GM21423 (cell line): Measurements from ENCODE around the gene RPL29.

ENCODE experiments used
- ATAC-seq: cut with Tn5 transposase; IDR thresholded peaks from one replicate; pipeline ENCODE4 v1.9.1; 2021; ENCODE audit warnings: mild to moderate bottlenecking, moderate library complexity; ENCODE audit not compliant: unreplicated experiment

The RPL29 gene

GRCh38 chr3:51983578-51984268 lies 12.0 kb downstream of the RPL29 start:
- ATAC-seq = no peak

- ATAC-seq = peak; percentile 76
Observed at GRCh38 chr3:51982838-51983577, 12.7 kb downstream of the RPL29 start, which contains the start of gene ACY1. ACY1 (plus strand) TSS chr3:51983535; CDS start chr3:51984065, 530 bp downstream.

GRCh38 chr3:51982352-51982837 lies 13.3 kb downstream of the RPL29 start:
- peak; percentile 44 for ATAC-seq

GRCh38 chr3:51980253-51980652 lies 15.4 kb downstream of the RPL29 start:
- no peak for ATAC-seq

GRCh38 chr3:51978143-51978502 lies 17.6 kb downstream of the RPL29 start:
- no peak for ATAC-seq

- ATAC-seq = no peak
Observed at GRCh38 chr3:51977446-51978142, 18.1 kb downstream of the RPL29 start.

GRCh38 chr3:51975852-51976549 lies 19.7 kb downstream of the RPL29 start:
- ATAC-seq = no peak

- ATAC-seq = peak; percentile 44
Observed at GRCh38 chr3:51974963-51975851, 20.5 kb downstream of the RPL29 start, which contains the start of gene ABHD14A. ABHD14A (plus strand) TSS chr3:51975064; CDS start chr3:51975136, 72 bp downstream.

- peak; percentile 3 for ATAC-seq
Observed at GRCh38 chr3:51974277-51974962, 21.3 kb downstream of the RPL29 start.

- ATAC-seq = no peak
Observed at GRCh38 chr3:51971350-51971749, 24.3 kb downstream of the RPL29 start.

- ATAC-seq = no peak
Observed at GRCh38 chr3:51970606-51971300, 24.9 kb downstream of the RPL29 start.

- no peak for ATAC-seq
Observed at GRCh38 chr3:51969841-51970240, 25.9 kb downstream of the RPL29 start.

GRCh38 chr3:51968883-51969678 lies 26.6 kb downstream of the RPL29 start:
- ATAC-seq = no peak

GRCh38 chr3:51968170-51968775 lies 27.4 kb downstream of the RPL29 start:
- ATAC-seq = no peak

GRCh38 chr3:51967384-51968169 lies 28.1 kb downstream of the RPL29 start, which contains the start of gene PCBP4:
PCBP4 (minus strand) TSS chr3:51967454; CDS start chr3:51961240, 6,214 bp downstream.
- no peak for ATAC-seq

GRCh38 chr3:51966922-51967383 lies 28.7 kb downstream of the RPL29 start:
- no peak for ATAC-seq
